HEK293 (cell line): ENCODE results near the gene FOXE3.

ENCODE experiments used
- CTCF ChIA-PET: fragments of 350-600 bp; formaldehyde crosslinking; extraction: SDS; loops from one replicate; lab custom pipeline; 2021; ENCODE audit warnings: antibody characterized with exemption; lab: Yijun Ruan, JAX
- POLR2A ChIA-PET: fragments of 300-600 bp; formaldehyde crosslinking; extraction: SDS; loops from one replicate; lab custom pipeline; 2020; ENCODE audit warnings: antibody characterized with exemption, inconsistent platforms; lab: Yijun Ruan, JAX
- H3K27ac ChIP-seq: fragments of 200-500 bp; sonication (Bioruptor generic); 2 replicates; pipeline ENCODE4 v1.5.1; 2014; ENCODE audit warnings: low read depth, low read length, control low read depth, inconsistent platforms; ENCODE audit errors: extremely low read depth
- H3K36me3 ChIP-seq, 2 experiments: fragments of 200-500 bp in 1 of 2; sonication (Bioruptor generic) in 1 of 2; 1 replicate in 1 of 2; 2 replicates in 1 of 2; pipeline ENCODE4 v1.5.1; 2014 to 2017; ENCODE audit warnings: inconsistent platforms in 2 of 2, low read length in 2 of 2; ENCODE audit not compliant: control insufficient read depth in 2 of 2, insufficient read depth in 1 of 2
- H3K4me1 ChIP-seq: fragments of 200-500 bp; sonication (Bioruptor generic); 2 replicates; pipeline ENCODE4 v1.5.1; 2014; ENCODE audit warnings: mild to moderate bottlenecking, low read length, inconsistent platforms; ENCODE audit not compliant: control insufficient read depth, insufficient read depth
- H3K4me3 ChIP-seq: 2 replicates; pipeline ENCODE4 v1.5.1; 2011; ENCODE audit warnings: low read depth, mild to moderate bottlenecking, control low read depth, low read length, moderate library complexity
- H3K9me3 ChIP-seq: fragments of 200-500 bp; sonication (Bioruptor generic); 2 replicates; pipeline ENCODE4 v1.5.1; 2014; ENCODE audit warnings: low read depth, low read length, inconsistent platforms; ENCODE audit not compliant: control insufficient read depth, insufficient read depth
- EGR2 ChIP-seq: fragments of 450-650 bp; formaldehyde crosslinking; IDR thresholded peaks from 2 replicates; pipeline ENCODE4 v1.5.1; 2016; ENCODE audit warnings: low read depth, missing biosample characterization, missing genetic modification characterization
- GFI1B ChIP-seq: fragments of 450-650 bp; formaldehyde crosslinking; IDR thresholded peaks from 2 replicates; pipeline ENCODE4 v1.5.1; 2016; ENCODE audit warnings: missing biosample characterization, missing genetic modification characterization
- MEIS1 ChIP-seq: sonication (generic); formaldehyde crosslinking; IDR thresholded peaks from 2 replicates; pipeline ENCODE4 v1.8.1; 2022; ENCODE audit warnings: missing genetic modification reagents, mild to moderate bottlenecking, borderline replicate concordance
- PRDM1 ChIP-seq: fragments of 450-650 bp; formaldehyde crosslinking; IDR thresholded peaks from 2 replicates; pipeline ENCODE4; 2016; ENCODE audit warnings: missing biosample characterization, missing genetic modification characterization
- SCRT2 ChIP-seq: fragments of 450-650 bp; formaldehyde crosslinking; IDR thresholded peaks from 2 replicates; pipeline ENCODE4 v1.5.1; 2016; ENCODE audit warnings: missing biosample characterization, missing genetic modification characterization
- ZBTB17 ChIP-seq: fragments of 450-650 bp; formaldehyde crosslinking; IDR thresholded peaks from 2 replicates; pipeline ENCODE4 v1.5.1; 2016; ENCODE audit warnings: missing biosample characterization, missing genetic modification characterization
- ZFHX2 ChIP-seq: fragments of 450-650 bp; formaldehyde crosslinking; conservative IDR thresholded peaks from 2 replicates; pipeline ENCODE4 v1.5.1; 2016; ENCODE audit warnings: missing biosample characterization, missing genetic modification characterization
- ZFP69B ChIP-seq: fragments of 450-650 bp; formaldehyde crosslinking; IDR thresholded peaks from 2 replicates; pipeline ENCODE4 v1.5.1; 2016; ENCODE audit warnings: missing biosample characterization, missing genetic modification characterization
- ZNF10 ChIP-seq: fragments of 450-650 bp; formaldehyde crosslinking; IDR thresholded peaks from 2 replicates; pipeline ENCODE4 v1.5.1; 2017; ENCODE audit warnings: missing biosample characterization, missing genetic modification characterization
- ZNF148 ChIP-seq: fragments of 450-650 bp; formaldehyde crosslinking; IDR thresholded peaks from 2 replicates; pipeline ENCODE4 v1.5.0; 2017; ENCODE audit warnings: missing biosample characterization, missing genetic modification characterization, borderline replicate concordance
- ZNF16 ChIP-seq: fragments of 450-650 bp; formaldehyde crosslinking; IDR thresholded peaks from 2 replicates; pipeline ENCODE4 v1.5.1; 2016; ENCODE audit warnings: low read depth, missing biosample characterization, missing genetic modification characterization
- ZNF2 ChIP-seq: fragments of 450-650 bp; formaldehyde crosslinking; IDR thresholded peaks from 2 replicates; pipeline ENCODE4 v1.5.1; 2016; ENCODE audit warnings: missing biosample characterization, missing genetic modification characterization
- ZNF433 ChIP-seq: fragments of 450-650 bp; formaldehyde crosslinking; IDR thresholded peaks from 2 replicates; pipeline ENCODE4 v1.5.1; 2016; ENCODE audit warnings: missing biosample characterization, missing genetic modification characterization, low read depth
- ZNF488 ChIP-seq: fragments of 450-650 bp; formaldehyde crosslinking; IDR thresholded peaks from 2 replicates; pipeline ENCODE4 v1.5.1; 2016; ENCODE audit warnings: missing biosample characterization, missing genetic modification characterization
- ZNF530 ChIP-seq: fragments of 450-650 bp; formaldehyde crosslinking; IDR thresholded peaks from 2 replicates; pipeline ENCODE4 v1.5.1; 2016; ENCODE audit warnings: low read depth, missing biosample characterization, missing genetic modification characterization
- ZNF843 ChIP-seq: fragments of 450-650 bp; formaldehyde crosslinking; IDR thresholded peaks from 2 replicates; pipeline ENCODE4 v1.5.1; 2016; ENCODE audit warnings: missing biosample characterization, missing genetic modification characterization

Gene FOXE3

GRCh38 chr1:47465605-47466004 lies 49.5 kb downstream of the FOXE3 start:
- TF ChIP-seq EGR2, result peak; percentile 51; the same call in 1 of the 2 replicates
- no peak for TF ChIP-seq ZNF843
- TF ChIP-seq ZNF488 (tag by site-specific recombination), result no peak
- TF ChIP-seq SCRT2, result peak; percentile 49; the same call in 1 of the 2 replicates
- peak; percentile 77 for TF ChIP-seq ZFHX2 (tag by site-specific recombination)
- no peak for TF ChIP-seq ZNF2 (tag by site-specific recombination)
- TF ChIP-seq ZBTB17 (tag by site-specific recombination), result no peak
- TF ChIP-seq MEIS1 (CRISPR knock-in tag), result no peak
- no peak for TF ChIP-seq PRDM1
- TF ChIP-seq ZNF148 (tag by site-specific recombination), result no peak
- no peak for TF ChIP-seq ZNF530 (tag by site-specific recombination)
- no peak for TF ChIP-seq GFI1B (tag by site-specific recombination)
- TF ChIP-seq ZNF433 (tag by site-specific recombination), result no peak
- TF ChIP-seq ZFP69B (tag by site-specific recombination), result no peak
- no peak for TF ChIP-seq ZNF16
- TF ChIP-seq ZNF10 (tag by site-specific recombination), result no peak
- Histone ChIP-seq H3K4me1 (peaks cover 4% of the 10 kb centered on the region; the same call in 1 of the 2 replicates), H3K4me3 (no peak overlapping the region), H3K9me3 (no peaks in the 10 kb centered on the region), H3K27ac (no peak overlapping the region), H3K36me3 (no peaks in the 10 kb centered on the region)
- CTCF ChIA-PET, result interaction anchor here (1.7 to 2.2 kb wide), 4 partner anchors 24 to 260 kb away, joined by 5 to 6 read pairs (median 6); partner anchors contain the start of gene FOXD2
- POLR2A ChIA-PET, result no interaction called here
